PC-3 (cell line): ENCODE results near the gene C1orf210.

Experiments
- CTCF ChIP-seq: fragments of 300-600 bp; sonication (generic); conservative IDR thresholded peaks from 2 replicates; pipeline ENCODE4 v1.5.1; 2017; ENCODE audit warnings: antibody characterized with exemption, low read depth, mild to moderate bottlenecking, low read length
- EZH2 ChIP-seq: fragments of 300-600 bp; sonication (generic); IDR thresholded peaks from one replicate; pipeline ENCODE4 v1.6.1; 2017; ENCODE audit warnings: antibody characterized with exemption, mild to moderate bottlenecking, low read length; ENCODE audit not compliant: unreplicated experiment
- EZH2phosphoT487 ChIP-seq: fragments of 300-600 bp; sonication (generic); IDR thresholded peaks from 2 replicates; pipeline ENCODE4 v1.6.1; 2018; ENCODE audit warnings: mild to moderate bottlenecking, antibody characterized with exemption, low read length, borderline replicate concordance

- TF ChIP-seq CTCF (no peak), EZH2 (no peak), EZH2phosphoT487 (no peak)
These were observed 10.6 kb downstream of the C1orf210 start for GRCh38 chr1:43274804-43275180.
